ENCODE results near the gene ST3GAL2. TPM values are rescaled to one million over a fixed set of nuclear protein-coding genes. Genes with fewer than 3 reads are reported as not detected.
"Not testable (repeated sequence)": the region's sequence is repeated elsewhere in the genome, so short reads cannot be mapped to it uniquely, and the experiment has no call there.

The ST3GAL2 gene
- total RNA-seq, 1 experiment from 2014 or later, result 38.1 TPM

- no peak for DNase-seq (ENCODE audit: low read depth)
Measured at GRCh38 chr16:70467608-70468007, 28.7 kb upstream of the ST3GAL2 start.

- DNase-seq (ENCODE audit: low read depth), result no peak
Measured at GRCh38 chr16:70467113-70467512, 28.2 kb upstream of the ST3GAL2 start.

- DNase-seq (ENCODE audit: low read depth), result no peak
Measured at GRCh38 chr16:70466805-70467076, 27.8 kb upstream of the ST3GAL2 start.

GRCh38 chr16:70465999-70466804 is 27.3 kb upstream of the ST3GAL2 start:
- no peak for DNase-seq (ENCODE audit: low read depth)

GRCh38 chr16:70463235-70463634 is 24.3 kb upstream of the ST3GAL2 start:
- no peak for DNase-seq (ENCODE audit: low read depth)

GRCh38 chr16:70460737-70461261 is 21.9 kb upstream of the ST3GAL2 start:
- no peak for DNase-seq (ENCODE audit: low read depth)

GRCh38 chr16:70457446-70458166 is 18.7 kb upstream of the ST3GAL2 start:
- no peak for DNase-seq (ENCODE audit: low read depth)

GRCh38 chr16:70455910-70456309 is 17.0 kb upstream of the ST3GAL2 start:
- no peak for DNase-seq (ENCODE audit: low read depth)

- peak; percentile 83 for DNase-seq (ENCODE audit: low read depth)
Measured at GRCh38 chr16:70454222-70455034, 15.5 kb upstream of the ST3GAL2 start, which contains the start of gene FCSK. TSS of gene FCSK (plus strand) at chr16:70454595. CDS start at chr16:70463191, 8,596 bp downstream.

- no peak for DNase-seq (ENCODE audit: low read depth)
Measured at GRCh38 chr16:70453892-70454221, 15.0 kb upstream of the ST3GAL2 start.

GRCh38 chr16:70453117-70453891 is 14.4 kb upstream of the ST3GAL2 start:
- no peak for DNase-seq (ENCODE audit: low read depth)

GRCh38 chr16:70451004-70451340 is 12.1 kb upstream of the ST3GAL2 start:
- not testable (repeated sequence) for DNase-seq (ENCODE audit: low read depth)

GRCh38 chr16:70450142-70451003 is 11.5 kb upstream of the ST3GAL2 start:
- not testable (repeated sequence) for DNase-seq (ENCODE audit: low read depth)

- DNase-seq (ENCODE audit: low read depth), result no peak
Measured at GRCh38 chr16:70448075-70448474, 9.2 kb upstream of the ST3GAL2 start.

GRCh38 chr16:70444249-70445063 is 5.6 kb upstream of the ST3GAL2 start:
- no peak for DNase-seq (ENCODE audit: low read depth)

- no peak for DNase-seq (ENCODE audit: low read depth)
Measured at GRCh38 chr16:70442344-70442743, 3.4 kb upstream of the ST3GAL2 start.

GRCh38 chr16:70441406-70441990 is 2.6 kb upstream of the ST3GAL2 start:
- no peak for DNase-seq (ENCODE audit: low read depth)

- DNase-seq (ENCODE audit: low read depth), result no peak
Measured at GRCh38 chr16:70440009-70440692, 1.3 kb upstream of the ST3GAL2 start.
